ENCODE measurements around the gene PAPOLA.
"Not testable (repeated sequence)": the region's sequence is repeated elsewhere in the genome, so short reads cannot be mapped to it uniquely, and the experiment has no call there.

The PAPOLA gene

DNA sequence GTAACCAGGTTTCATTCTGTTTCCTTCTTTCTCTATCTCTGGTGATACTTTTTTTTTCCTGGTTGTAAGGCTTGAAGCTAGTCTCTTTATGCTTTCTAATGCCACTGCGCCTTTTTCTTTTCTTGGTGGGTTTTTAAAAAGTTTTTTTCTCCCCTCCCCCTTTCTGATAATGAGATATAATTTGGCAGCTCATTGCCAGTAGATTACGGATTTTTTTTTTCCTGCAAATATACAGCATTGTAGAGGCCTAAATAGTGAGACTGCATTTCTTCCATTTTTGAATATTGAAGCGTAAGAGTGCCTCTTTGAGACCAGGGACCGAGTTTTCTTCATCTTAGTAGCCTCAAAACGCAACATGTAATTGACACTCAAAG is 1.1 kb downstream of the PAPOLA start:
- DNase-seq = no peak

DNA sequence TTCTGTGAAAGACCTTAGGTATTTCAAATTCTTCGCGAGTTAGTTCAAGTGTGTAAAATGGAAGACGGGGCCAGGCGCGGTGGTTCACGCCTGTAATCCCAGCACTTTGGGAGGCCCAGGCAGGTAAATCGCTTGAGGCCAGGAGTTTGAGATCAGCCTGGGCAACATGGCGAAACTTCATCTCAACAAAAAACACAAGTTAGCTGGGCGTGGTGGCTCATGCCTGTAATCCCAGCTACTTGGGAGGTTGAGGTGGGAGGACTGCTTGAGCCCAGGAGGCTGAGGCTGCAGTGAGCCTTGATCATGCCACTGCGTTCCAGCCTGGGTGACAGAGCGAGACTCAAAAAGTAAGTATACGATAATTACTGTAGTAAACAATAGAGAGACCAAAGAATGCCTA is 2.2 kb downstream of the PAPOLA start:
- not testable (repeated sequence) for DNase-seq

DNA sequence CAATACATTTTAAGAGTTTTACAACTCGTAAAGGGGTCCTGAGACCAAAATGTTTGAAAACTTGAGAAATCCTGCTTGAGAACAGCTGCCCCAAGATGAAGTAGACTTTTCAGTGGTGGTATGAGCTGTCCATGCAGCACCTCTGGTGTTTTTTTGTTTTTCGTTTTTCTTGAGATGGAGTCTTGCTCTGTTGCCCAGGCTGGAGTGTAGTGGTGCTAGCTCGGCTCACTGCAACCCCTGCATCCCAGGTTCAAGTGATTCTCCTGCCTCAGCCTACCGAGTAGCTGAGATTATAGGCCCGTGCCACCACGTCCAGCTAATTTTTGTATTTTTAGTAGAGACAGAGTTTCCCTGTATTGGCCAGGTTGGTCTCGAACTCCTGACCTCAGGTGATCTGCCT is 5.5 kb downstream of the PAPOLA start:
- no peak for DNase-seq

DNA sequence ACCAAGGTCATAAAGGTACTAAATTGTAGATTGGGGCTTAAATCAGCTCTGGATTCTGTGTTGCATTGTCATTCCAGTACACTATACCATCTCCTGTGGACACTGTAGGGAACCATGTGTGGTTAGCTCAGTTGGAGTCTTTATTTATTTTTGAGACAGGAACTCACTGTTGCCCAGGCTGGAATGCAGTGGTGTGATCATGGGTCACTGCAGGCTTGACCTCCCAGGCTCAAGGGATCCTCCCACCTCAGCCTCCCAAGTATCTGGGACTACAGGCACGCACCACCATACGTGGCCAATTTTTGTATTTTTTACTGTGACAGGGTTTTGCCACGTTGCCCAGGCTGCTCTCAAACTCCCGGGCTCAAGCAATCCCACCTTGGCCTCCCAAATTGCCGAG is 6.7 kb downstream of the PAPOLA start:
- DNase-seq = no peak

DNA sequence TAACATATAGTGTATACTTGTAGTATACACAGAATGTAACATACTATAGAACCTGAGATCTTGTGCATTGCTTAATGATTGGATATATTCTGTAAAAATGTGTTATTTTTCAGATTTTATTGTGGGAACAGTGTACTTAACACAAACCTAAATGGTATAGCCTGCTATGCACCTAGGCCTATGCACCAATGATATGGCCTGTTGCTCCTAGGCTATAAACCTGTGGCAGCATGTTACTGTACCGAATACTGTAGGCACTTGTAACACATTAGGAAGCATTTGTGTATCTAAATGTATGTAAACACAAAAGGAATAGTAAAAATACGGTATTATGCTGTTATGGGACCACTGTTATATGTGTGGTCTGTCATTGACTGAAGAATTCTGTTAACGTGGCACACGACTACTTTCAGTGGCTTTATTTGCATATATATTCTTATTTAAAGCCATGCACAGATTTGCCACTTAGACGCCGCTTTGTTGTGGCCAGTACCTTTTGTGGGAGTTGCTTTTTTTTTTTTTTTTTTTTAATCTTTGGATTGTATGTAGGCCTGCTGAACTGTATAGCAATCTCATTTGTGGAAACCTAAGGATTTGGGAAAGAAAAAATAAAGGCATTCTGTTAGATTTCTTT is 7.4 kb downstream of the PAPOLA start:
- DNase-seq = no peak

DNA sequence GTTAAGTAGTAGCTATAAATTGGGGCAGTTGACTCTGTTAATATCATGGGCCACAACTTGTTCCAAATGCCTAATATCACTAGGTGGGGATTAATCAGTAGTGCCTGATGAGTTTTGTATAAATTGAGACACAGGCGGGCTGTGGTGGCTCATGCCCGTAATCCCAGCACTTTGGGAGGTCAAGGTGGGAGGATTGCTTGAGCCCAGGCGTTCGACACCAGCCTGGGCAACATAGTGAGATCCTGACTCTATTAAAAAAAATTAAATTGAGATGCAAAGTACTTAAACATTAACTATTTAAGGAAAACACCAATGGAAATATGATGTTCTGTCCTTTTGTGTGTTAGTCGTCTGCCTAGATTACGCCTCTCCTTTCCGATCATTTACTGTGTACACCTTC is 9.0 kb downstream of the PAPOLA start:
- no peak for DNase-seq

DNA sequence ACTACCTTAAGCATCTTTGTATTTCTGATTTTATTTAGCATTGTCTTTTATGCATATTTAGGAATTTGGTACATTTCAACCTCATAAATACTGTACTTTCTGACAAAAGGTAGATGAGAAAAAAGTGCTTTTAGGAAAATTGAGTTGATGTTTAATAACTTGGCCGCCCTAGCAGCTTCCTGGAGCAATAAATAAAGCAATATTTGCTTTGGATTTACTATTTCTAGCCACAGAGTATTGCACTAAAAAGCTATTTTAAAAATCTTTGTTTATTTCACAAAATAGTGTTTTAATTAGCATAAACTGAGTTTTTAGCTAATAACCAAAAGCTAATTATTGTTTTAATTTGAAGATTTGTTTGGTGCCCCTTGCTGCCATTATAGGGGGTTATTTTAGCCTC is 9.5 kb downstream of the PAPOLA start:
- DNase-seq = no peak

DNA sequence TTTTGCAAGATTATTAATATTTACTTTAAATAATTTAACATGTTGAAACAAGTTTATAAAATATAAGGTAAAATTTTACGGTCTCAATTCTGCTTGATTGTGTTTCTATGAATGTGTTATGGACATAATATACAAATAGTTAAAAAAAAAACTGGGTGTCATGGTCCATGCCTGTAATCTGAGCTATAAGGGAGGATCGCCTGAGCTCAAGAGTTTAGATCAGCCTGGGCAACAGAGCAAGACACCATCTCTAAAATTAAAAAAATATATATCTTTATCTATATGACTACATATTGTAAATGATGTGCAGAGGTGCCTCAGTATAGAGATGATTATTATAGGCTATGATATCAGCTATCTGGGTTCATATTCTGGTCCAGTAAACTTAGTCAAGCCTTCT is 9.9 kb downstream of the PAPOLA start:
- no peak for DNase-seq

DNA sequence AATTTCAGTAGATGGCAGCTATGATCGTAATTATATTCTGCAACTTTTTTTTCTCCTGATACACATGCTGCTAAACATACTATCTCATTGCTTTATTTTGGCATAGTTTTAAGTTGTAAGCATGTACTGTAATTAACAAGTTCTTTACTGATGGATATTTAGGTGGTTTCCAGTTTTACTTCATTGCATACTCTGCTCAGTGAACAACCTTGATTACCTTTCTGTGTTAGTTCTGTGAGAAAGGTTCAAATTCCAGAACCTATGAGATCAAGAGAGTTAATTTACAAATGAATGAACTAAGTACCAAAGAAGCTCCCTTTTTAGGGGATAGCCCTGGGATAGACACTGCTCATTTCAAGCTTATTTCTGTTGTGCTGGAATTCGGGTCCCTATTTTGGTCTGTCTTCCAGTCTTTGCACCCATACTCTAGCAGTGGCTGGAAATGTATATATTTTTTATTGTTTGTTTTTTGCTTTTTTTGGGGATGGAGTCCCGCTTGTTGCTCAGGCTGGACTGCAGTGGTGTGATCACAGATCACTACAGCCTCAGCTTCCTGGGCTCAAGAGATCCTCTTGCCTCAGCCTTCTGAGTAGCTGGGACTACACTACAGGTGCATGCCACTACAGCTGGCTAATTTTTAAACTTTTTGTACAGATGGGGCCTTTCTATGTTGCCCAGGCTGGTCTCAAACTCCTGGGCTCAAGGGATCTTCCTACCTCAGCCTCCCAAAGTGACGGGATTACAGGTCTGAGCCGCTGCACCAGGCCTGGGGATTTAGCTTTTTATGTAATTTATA is 10.6 kb downstream of the PAPOLA start:
- no peak for DNase-seq

DNA sequence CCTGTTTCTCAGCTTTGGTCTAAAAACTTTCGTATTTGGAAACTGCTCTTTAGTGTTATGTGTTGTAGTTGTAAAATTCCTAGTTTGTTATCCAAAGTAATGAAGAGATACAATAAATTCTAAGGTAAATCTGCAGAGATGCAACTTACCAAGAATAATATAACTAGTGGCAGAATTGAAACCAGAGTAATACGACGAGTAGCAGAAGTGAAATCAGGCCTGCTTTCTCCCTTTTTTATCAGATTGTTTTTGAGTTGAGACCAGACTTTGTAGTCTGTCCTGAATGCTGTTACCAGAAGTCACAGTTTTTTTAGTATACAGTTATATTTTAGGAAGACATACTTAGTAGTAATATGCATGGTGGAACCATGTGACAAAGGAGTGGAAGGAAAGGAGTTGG is 12.5 kb downstream of the PAPOLA start:
- DNase-seq = no peak

DNA sequence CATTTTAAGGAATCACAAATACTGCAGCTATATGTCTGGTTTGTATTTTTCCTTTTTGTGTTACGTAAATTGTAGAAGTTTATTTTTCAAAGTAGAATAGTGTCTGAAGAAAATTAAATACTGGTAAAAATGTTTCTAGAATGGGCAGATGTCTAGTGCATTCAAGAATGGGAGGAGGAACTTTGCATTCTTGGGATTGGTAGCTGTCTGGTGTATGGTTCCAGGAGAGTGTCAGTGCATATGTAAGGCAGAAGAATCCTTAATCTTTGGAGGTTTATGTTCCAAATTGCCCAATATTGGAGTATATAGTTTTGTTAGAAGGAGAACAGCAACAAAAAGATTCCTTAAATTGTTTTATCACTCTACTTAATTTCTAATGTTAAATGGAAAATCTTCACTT is 13.5 kb downstream of the PAPOLA start:
- DNase-seq = no peak

DNA sequence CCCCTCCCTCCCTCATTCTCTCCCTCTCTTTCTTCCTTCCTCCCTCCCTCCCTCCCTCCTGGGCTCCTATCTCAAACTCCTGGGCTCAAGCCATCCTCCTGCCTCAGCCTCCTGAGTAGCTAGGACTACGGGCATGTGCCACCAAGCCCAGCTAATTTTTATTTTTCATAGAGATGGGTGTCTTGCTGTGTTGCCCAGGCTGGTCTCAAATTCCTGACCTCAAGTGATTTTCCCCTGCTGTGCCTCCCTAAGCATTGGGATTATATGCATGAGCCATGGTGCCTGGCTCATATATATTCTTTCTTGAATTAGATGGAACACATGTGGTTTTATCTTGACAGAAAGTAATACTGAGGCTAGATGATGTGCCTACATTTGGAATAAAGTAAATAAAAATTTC is 14.2 kb downstream of the PAPOLA start:
- no peak for DNase-seq

DNA sequence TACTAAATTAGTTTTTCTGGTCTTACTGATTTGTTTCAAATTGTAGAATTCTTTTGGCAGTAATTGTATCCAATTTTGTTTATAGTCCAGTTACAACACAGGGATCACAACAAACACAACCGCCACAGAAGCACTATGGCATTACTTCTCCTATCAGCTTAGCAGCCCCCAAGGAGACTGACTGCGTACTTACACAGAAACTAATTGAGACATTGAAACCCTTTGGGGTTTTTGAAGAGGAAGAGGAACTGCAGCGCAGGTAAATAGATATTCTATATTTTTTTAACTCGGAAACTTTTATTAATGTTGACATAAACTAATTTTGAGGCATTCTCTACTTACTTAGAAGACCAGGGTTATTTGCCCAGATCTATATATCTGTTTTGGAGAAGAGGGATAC is 17.8 kb downstream of the PAPOLA start:
- DNase-seq = no peak

DNA sequence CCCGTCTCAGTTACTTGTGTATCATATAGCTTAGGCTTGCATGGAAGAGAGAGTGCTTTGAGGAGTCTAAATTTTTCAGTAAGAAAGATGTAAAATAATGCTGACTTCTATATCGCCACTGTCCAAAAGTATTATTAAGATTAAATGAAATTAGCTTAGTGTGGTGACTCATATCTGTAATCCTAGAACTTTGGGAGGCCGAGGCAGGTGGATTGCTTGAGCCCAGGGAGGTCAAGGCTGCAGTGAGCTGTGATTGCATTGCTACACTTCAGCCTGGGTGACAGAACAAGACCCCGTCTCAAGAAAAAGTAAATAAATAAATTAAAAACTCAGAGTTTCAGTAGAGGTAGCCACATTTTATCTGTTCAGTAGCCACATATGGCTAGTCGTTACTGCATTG is 23.3 kb downstream of the PAPOLA start:
- DNase-seq = no peak

DNA sequence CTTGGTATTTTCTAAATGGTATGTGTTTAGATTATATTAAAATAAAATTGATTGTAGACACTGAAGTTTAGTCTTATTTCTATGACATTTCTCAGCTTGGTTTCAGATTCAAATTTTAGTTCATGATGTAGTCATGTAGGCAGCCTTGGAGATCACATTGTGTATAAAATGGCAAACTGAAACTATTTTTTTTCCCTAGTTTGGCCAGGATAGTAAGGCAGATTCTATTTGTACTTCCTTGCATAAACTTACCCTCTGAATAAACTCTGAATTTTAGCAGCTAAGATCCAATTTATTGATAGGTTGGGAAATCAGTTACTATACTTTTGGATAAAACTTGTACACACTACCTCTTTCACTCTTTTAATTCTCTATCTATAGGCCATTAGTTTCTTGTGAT is 30.4 kb downstream of the PAPOLA start:
- no peak for DNase-seq

DNA sequence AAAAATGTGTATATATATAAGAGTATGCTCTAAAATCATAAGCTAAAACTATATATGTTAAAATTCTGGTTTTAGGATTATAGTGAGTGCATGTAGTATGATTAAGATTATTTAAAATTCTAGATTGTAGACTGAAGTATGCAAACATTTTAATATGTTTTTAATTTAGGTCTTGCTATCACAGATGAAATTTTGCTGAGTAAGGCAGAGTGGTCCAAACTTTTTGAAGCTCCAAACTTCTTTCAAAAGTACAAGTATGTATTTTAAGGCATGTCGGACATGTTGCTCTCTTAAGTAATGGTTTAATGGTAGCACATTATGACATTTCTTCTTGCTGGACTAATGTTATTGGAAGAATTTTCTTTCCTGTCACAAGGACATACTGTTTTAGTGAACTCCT is 34.6 kb downstream of the PAPOLA start:
- DNase-seq = no peak

DNA sequence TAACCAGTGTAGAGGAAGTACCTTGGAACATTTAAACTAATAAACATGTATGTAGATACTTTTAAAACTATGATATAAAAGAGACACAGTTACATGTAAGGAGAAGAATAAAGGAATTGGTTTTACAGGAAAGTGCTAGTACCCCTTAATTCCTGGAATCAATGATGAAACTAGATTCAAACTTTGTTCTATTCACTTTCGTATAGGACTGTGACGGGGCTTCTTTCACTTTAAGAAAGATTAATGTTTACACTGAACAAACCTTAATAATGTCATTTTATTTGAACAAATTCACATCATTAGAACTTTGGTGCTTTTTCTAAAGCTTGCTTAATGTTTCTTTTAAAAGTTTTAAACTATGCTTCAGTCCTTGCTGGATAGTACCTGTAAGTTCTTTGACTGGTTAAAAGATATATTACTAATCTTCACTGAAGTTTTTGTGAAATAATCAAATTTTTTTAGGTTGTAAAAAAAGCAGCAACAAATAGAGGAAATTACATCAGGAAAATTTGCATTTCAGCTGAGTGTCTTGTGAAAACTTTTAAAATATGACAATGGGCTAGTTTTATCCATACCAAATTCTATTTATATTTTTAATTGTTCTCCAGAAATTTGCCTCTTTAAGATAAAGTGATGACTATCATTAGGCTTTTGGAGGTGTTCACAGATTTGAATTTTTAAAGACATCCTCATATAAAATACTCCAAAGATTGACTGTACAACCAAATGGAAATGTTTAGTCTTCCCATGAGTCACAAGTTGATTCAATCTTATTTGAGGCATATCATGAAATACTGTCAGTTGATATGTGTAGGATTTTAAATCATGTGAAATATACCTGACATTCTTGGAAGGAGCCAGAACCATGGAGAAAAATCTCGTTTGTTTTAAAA is 36.2 kb downstream of the PAPOLA start:
- DNase-seq = no peak

DNA sequence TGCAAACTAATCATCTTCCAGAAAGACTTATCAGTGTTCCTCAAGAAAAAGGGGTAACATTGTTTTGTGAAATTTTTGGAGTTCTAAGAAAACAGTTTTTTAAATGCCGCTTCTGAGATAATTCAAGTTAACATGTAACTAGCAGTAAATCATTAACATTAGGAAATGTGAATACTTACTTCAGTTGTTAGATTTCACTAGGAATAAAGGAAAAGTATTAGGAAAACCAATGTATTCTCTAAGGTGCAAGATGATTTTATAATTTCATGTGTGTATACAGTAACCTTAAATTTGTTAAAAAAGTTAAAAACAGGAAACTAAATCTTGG is 36.8 kb downstream of the PAPOLA start:
- DNase-seq = no peak

DNA sequence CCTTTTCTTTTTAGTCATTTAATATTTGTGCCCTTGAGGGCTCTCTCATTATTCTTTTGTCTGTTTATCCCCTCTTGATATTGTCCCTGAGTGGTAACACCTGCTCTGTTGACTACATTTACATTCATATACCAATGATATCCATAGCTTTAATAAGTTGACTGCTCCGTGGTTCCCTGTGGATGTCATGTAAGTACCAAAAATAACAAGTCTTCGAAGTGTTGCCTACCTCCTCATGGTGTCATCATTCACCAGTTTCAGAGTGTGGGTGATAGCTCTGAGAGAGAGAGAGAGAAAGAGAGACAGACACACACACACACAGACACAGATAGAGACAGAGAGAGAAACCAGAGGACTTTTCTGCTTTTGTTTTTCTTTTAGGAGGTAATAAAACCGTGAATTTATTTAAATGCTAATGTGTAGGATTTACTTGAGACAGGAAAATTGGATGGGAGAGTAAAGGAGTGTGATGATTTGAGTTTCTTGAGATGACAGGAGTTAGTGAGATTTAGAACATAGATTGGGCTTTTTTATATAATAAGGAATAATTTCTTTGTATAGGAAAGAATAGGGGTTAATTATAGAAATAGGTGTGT is 52.2 kb downstream of the PAPOLA start:
- peak; percentile 62 for DNase-seq

DNA sequence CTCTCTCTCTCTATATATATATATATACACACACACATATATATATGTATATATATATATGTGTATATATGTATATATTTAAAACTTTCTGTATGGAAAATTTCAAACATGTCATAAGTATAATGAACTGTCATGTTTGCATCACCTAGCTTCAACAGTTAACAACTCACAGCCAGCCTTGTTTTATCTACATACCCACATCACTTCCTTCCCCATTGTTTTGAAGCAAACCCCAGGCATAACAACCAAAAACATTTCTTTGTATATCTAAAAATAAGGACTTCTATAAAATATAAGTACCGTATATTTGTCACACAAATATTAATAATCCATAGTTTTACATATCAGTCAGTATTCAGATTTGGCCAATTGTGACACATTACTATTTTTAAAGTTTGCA is 57.4 kb downstream of the PAPOLA start:
- no peak for DNase-seq

DNA sequence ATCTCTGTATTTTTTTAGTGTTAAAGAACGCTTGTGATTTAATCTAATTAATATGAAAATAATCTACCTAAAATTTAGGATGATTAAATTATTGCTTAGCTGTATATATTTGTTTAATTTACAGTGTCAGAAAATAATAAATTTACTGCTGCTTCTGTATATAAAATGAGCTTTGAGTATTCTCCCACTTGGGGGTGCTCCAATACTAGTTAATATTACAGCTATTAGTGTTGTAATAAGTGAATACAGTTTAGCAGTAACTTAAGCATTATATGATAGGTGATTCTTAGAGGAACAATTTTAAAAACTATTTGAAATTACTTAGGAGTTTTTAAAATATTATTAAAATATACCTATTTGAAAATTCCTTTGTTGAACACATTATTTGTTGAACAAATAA is 62.2 kb downstream of the PAPOLA start:
- no peak for DNase-seq

DNA sequence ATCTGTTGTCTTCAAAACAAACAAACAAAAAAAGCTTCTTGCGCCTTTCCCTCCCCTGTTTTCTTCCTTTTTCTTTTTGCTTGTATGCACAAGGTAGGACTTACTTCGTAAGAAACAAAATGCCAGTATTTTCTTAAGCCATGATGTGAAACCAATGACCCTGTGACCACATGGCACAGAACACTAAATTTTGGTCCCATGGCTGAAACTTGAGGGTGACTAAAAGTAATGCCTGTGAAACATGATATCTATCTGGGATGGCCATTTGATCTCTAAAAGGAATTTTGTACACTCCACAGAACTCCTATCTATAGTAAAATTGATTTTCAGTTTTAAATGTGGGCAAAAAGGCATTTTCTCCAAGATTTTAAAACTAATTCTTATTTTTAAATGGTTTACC is 63.6 kb downstream of the PAPOLA start:
- no peak for DNase-seq

DNA sequence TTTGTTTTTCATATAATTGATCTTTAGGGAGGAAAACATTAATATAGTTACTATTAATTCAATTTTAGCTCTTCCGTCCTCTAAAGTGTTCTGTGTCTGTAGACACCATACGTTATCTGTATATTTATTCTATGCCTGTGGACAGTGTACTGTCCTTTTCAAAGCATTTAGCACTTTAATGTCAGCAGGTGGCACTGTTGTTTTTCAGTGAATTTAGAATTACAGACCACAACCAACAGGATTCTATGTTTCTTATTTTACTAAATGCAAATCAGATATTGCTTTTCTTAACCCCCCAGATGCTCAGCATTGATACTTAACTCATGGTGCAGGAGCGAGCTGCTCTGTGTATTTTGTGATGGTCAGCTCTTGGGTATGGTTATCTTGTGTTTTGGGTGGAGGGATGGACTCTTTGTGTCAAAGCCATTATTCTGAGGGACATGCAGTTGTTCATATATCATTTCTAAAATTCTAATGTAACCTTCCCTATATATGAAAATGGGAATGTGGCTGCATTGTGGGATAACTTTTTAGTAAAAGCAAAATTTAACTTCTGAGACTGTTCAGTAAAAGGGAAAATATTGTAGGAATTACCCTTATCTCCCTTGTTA is 65.2 kb downstream of the PAPOLA start:
- peak; percentile 41 for DNase-seq
